PC-3 (cell line): ENCODE results near the gene MACROD2. TPM values are rescaled to one million over a fixed set of nuclear protein-coding genes. Genes with fewer than 3 reads are reported as not detected.
A peak's percentile ranks its signal among the peaks of the same experiment; 100 is the strongest.

Source experiments
- ATAC-seq: fragments of 200-7000 bp; cut with Tn5 transposase; 2 replicates; pipeline ENCODE4 v1.9.1; 2020; ENCODE audit warnings: mild to moderate bottlenecking, moderate library complexity
- BruUV-seq: library from RNA; stranded (reverse); fragments of 400-500 nt; replicated peaks from 2 replicates; lab custom pipeline; 2021; lab: Mats Ljungman, UMichigan
- CTCF ChIA-PET: fragments of 300-600 bp; sonication (Branson Sonifier 250); formaldehyde crosslinking; loops from one replicate; lab custom pipeline; 2022; ENCODE audit warnings: antibody characterized with exemption; lab: Charles Lee
- POLR2A ChIA-PET: fragments of 300-600 bp; sonication (Branson Sonifier 250); formaldehyde crosslinking; loops from one replicate; lab custom pipeline; 2022; ENCODE audit warnings: antibody characterized with exemption; ENCODE audit not compliant: unreplicated experiment; lab: Charles Lee
- DNase-seq: peaks from one replicate; pipeline ENCODE4 v3.0.0-alpha.2; 2015
- H2AFZ ChIP-seq: fragments of 300-600 bp; sonication (generic); 2 replicates; pipeline ENCODE4 v1.6.0; 2016; ENCODE audit warnings: antibody characterized with exemption, low read length
- H3F3A ChIP-seq: fragments of 300-600 bp; sonication (generic); one replicate; pipeline ENCODE4 v1.6.0; 2017; ENCODE audit warnings: antibody characterized with exemption, low read length, control low read depth, mild to moderate bottlenecking; ENCODE audit not compliant: unreplicated experiment
- H3K27ac ChIP-seq: fragments of 300-600 bp; sonication (generic); 2 replicates; pipeline ENCODE4 v1.5.1; 2016; ENCODE audit warnings: mild to moderate bottlenecking, low read length
- H3K27me3 ChIP-seq: fragments of 300-600 bp; sonication (generic); 2 replicates; pipeline ENCODE4 v1.6.1; 2016; ENCODE audit warnings: low read length, mixed read lengths
- H3K36me3 ChIP-seq: fragments of 300-600 bp; sonication (generic); 2 replicates; pipeline ENCODE4 v1.6.1; 2016; ENCODE audit warnings: low read depth, mixed run types, low read length, mixed read lengths
- H3K4me1 ChIP-seq: fragments of 300-600 bp; sonication (generic); 2 replicates; pipeline ENCODE4 v1.5.1; 2016; ENCODE audit warnings: low read length; ENCODE audit not compliant: insufficient read depth
- H3K4me2 ChIP-seq: fragments of 300-600 bp; sonication (generic); 2 replicates; pipeline ENCODE4 v1.6.0; 2016; ENCODE audit warnings: low read length
- H3K4me3 ChIP-seq: fragments of 300-600 bp; sonication (generic); 2 replicates; pipeline ENCODE4 v1.5.1; 2016; ENCODE audit warnings: mild to moderate bottlenecking, low read length, mixed read lengths
- H3K79me2 ChIP-seq: fragments of 300-600 bp; sonication (generic); 2 replicates; pipeline ENCODE4 v1.6.1; 2017; ENCODE audit warnings: low read length, mixed read lengths
- H3K9ac ChIP-seq: fragments of 300-600 bp; sonication (generic); 2 replicates; pipeline ENCODE4 v1.6.0; 2016; ENCODE audit warnings: mild to moderate bottlenecking, low read length
- H3K9me2 ChIP-seq: fragments of 300-600 bp; sonication (generic); replicated peaks from 2 replicates; pipeline ENCODE4 v1.6.1; 2016; ENCODE audit warnings: mixed run types, low read length, mixed read lengths
- H3K9me3 ChIP-seq: fragments of 300-600 bp; sonication (generic); 2 replicates; pipeline ENCODE4 v1.6.1; 2016; ENCODE audit warnings: low read length, mixed read lengths
- H4K20me1 ChIP-seq: fragments of 300-600 bp; sonication (generic); 2 replicates; pipeline ENCODE4 v1.6.1; 2016; ENCODE audit warnings: low read length, mixed read lengths
- CTCF ChIP-seq: fragments of 300-600 bp; sonication (generic); conservative IDR thresholded peaks from 2 replicates; pipeline ENCODE4 v1.5.1; 2017; ENCODE audit warnings: antibody characterized with exemption, low read depth, mild to moderate bottlenecking, low read length
- EZH2 ChIP-seq: fragments of 300-600 bp; sonication (generic); IDR thresholded peaks from one replicate; pipeline ENCODE4 v1.6.1; 2017; ENCODE audit warnings: antibody characterized with exemption, mild to moderate bottlenecking, low read length; ENCODE audit not compliant: unreplicated experiment
- EZH2phosphoT487 ChIP-seq: fragments of 300-600 bp; sonication (generic); IDR thresholded peaks from 2 replicates; pipeline ENCODE4 v1.6.1; 2018; ENCODE audit warnings: mild to moderate bottlenecking, antibody characterized with exemption, low read length, borderline replicate concordance
- intact Hi-C: fragments of 100-400 bp; cut with micrococcal nuclease; formaldehyde crosslinking; loops from 2 replicates; pipeline ENCODE4 v1.9.0; 2023
- total RNA-seq: library from RNA; depleted of rRNA; stranded (reverse); fragments of >200 nt; gene quantifications from 2 replicates; pipeline ENCODE4 v1.2.3, GENCODE V29; 2014

MACROD2 gene
- total RNA-seq, 1 experiment from 2014 or later = 3.1 TPM

GRCh38 chr20:14879839-14880238 lies 884.5 kb downstream of the MACROD2 start:
- peaks cover 4% of the 10 kb centered on the region; the same call in 1 of the 2 replicates for H3K36me3 ChIP-seq
- no peaks in the 10 kb centered on the region for H3K9me3 ChIP-seq
- TSS peak; percentile 52 for BruUV-seq
- ChIA-PET POLR2A (no interaction called here), CTCF (no interaction called here)
- peak overlapping the region; percentile 42 for H3K4me2 ChIP-seq
- TF ChIP-seq EZH2phosphoT487 (no peak), EZH2 (no peak), CTCF (no peak)
- peaks cover 42% of the 10 kb centered on the region for H3K4me1 ChIP-seq
- no peaks in the 10 kb centered on the region for H3K27me3 ChIP-seq
- ATAC-seq (no peak), DNase-seq (no peak)
- peaks cover 4% of the 10 kb centered on the region for H3F3A ChIP-seq
- H2AFZ ChIP-seq = 0 out of 2 replicates have a peak overlapping the region, but pooled peaks have one; percentile 7
- H3K79me2 ChIP-seq = no peaks in the 10 kb centered on the region
- H4K20me1 ChIP-seq = no peaks in the 10 kb centered on the region
- intact Hi-C loops = loop anchor here (1.0 to 5.0 kb wide), 7 partner anchors 35 to 543 kb away; partner anchors contain the start of gene FLRT3
- no peaks in the 10 kb centered on the region for H3K9me2 ChIP-seq
- H3K9ac ChIP-seq = peak overlapping the region; percentile 60
- H3K27ac ChIP-seq = peak overlapping the region; percentile 93
- 0 out of 2 replicates have a peak overlapping the region, but pooled peaks have one; percentile 0 for H3K4me3 ChIP-seq

GRCh38 chr20:14881518-14881917 lies 886.2 kb downstream of the MACROD2 start:
- H2AFZ ChIP-seq = no peak overlapping the region
- no peak overlapping the region for H3K9ac ChIP-seq
- peaks cover 54% of the 10 kb centered on the region for H3K4me1 ChIP-seq
- peaks cover 4% of the 10 kb centered on the region for H3F3A ChIP-seq
- TF ChIP-seq CTCF (no peak), EZH2phosphoT487 (no peak), EZH2 (no peak)
- no peak for DNase-seq
- ChIA-PET POLR2A (no interaction called here), CTCF (interaction anchor here (0.6 kb wide), 1 partner anchor 11 kb away, joined by 3 read pairs; no protein-coding TSS in a partner anchor)
- peaks cover 4% of the 10 kb centered on the region; the same call in 1 of the 2 replicates for H3K36me3 ChIP-seq
- H3K27ac ChIP-seq = no peak overlapping the region
- no peaks in the 10 kb centered on the region for H3K27me3 ChIP-seq
- H4K20me1 ChIP-seq = no peaks in the 10 kb centered on the region
- no peaks in the 10 kb centered on the region for H3K79me2 ChIP-seq
- no peaks in the 10 kb centered on the region for H3K9me3 ChIP-seq
- H3K9me2 ChIP-seq = no peaks in the 10 kb centered on the region
- ATAC-seq = no peak
- no peak overlapping the region for H3K4me3 ChIP-seq
- no TSS peak for BruUV-seq
- intact Hi-C loops = no loop called here
- H3K4me2 ChIP-seq = no peak overlapping the region

GRCh38 chr20:14882157-14882556 lies 886.8 kb downstream of the MACROD2 start:
- Histone ChIP-seq H4K20me1 (no peaks in the 10 kb centered on the region), H3K36me3 (peaks cover 4% of the 10 kb centered on the region; the same call in 1 of the 2 replicates), H3K4me3 (no peak overlapping the region), H3K27me3 (no peaks in the 10 kb centered on the region), H3K79me2 (no peaks in the 10 kb centered on the region), H2AFZ (no peak overlapping the region), H3K9ac (no peak overlapping the region), H3F3A (peaks cover 4% of the 10 kb centered on the region), H3K27ac (no peak overlapping the region), H3K4me1 (peaks cover 54% of the 10 kb centered on the region), H3K9me2 (no peaks in the 10 kb centered on the region), H3K4me2 (no peak overlapping the region), H3K9me3 (no peaks in the 10 kb centered on the region)
- ChIA-PET POLR2A (no interaction called here), CTCF (no interaction called here)
- ATAC-seq = no peak
- BruUV-seq = no TSS peak
- DNase-seq = no peak
- TF ChIP-seq CTCF (no peak), EZH2 (no peak), EZH2phosphoT487 (no peak)
- intact Hi-C loops = no loop called here
